Brain microvascular endothelial cell (primary cell): Measurements from ENCODE around the gene MTR.

ENCODE experiments used
- DNase-seq: peaks from one replicate; pipeline ENCODE4 v3.0.0-alpha.2; 2020
- H3K27ac ChIP-seq: fragments of 250-450 bp; sonication (Bioruptor Pico); 2 replicates; pipeline ENCODE4 v1.5.1; 2020; ENCODE audit warnings: mild to moderate bottlenecking, moderate library complexity
- H3K27me3 ChIP-seq: fragments of 250-450 bp; sonication (Bioruptor Pico); replicated peaks from 2 replicates; pipeline ENCODE4 v1.5.1; 2020; ENCODE audit warnings: mild to moderate bottlenecking
- H3K36me3 ChIP-seq: fragments of 250-450 bp; sonication (Bioruptor Pico); replicated peaks from 2 replicates; pipeline ENCODE4 v1.5.1; 2020; ENCODE audit warnings: mild to moderate bottlenecking
- H3K4me3 ChIP-seq: 2 replicates; pipeline ENCODE4 v1.5.1; 2011; ENCODE audit warnings: low read depth, mild to moderate bottlenecking, control low read depth, low read length, moderate library complexity
- in situ Hi-C: cut with HindIII; loops from 2 replicates; pipeline ENCODE4 v1.10.0; 2017; ENCODE audit warnings: low sequenced_read_pairs, low pct_ligation_motif_present
- TF ChIP-seq, protein P1 (sequence below): IDR thresholded peaks from 2 replicates; pipeline ENCODE4 v1.5.1; 2011; ENCODE audit warnings: low read depth, mild to moderate bottlenecking, moderate library complexity, low read length, control low read depth, inconsistent platforms; ENCODE audit errors: missing control alignments

MTR gene

DNA sequence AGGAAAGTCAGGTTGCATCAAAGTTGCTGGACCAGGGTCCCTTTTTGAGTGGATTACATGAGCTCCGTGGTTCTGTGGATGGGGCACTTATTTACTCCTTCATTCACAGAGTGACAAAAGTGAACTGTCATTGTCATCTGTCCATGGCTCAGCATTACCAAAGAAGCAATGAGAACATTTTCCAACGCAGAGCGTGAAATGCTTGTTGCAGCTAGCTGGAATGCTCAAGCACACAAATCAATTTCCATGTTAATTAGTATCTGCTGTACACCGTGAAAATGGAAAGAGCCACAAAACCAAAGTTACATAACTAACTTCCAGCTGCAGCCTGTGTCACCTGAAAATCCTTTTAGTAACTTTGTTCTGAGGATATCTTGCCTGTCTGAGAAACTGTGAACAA, 130.3 kb downstream of the MTR start:
- H3K27me3 ChIP-seq = no peaks in the 10 kb centered on the region
- H3K27ac ChIP-seq = no peak overlapping the region
- TF ChIP-seq, protein P1, sequence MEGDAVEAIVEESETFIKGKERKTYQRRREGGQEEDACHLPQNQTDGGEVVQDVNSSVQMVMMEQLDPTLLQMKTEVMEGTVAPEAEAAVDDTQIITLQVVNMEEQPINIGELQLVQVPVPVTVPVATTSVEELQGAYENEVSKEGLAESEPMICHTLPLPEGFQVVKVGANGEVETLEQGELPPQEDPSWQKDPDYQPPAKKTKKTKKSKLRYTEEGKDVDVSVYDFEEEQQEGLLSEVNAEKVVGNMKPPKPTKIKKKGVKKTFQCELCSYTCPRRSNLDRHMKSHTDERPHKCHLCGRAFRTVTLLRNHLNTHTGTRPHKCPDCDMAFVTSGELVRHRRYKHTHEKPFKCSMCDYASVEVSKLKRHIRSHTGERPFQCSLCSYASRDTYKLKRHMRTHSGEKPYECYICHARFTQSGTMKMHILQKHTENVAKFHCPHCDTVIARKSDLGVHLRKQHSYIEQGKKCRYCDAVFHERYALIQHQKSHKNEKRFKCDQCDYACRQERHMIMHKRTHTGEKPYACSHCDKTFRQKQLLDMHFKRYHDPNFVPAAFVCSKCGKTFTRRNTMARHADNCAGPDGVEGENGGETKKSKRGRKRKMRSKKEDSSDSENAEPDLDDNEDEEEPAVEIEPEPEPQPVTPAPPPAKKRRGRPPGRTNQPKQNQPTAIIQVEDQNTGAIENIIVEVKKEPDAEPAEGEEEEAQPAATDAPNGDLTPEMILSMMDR = no peak
- no peak for DNase-seq
- in situ Hi-C loops = no loop called here
- H3K36me3 ChIP-seq = no peaks in the 10 kb centered on the region
- H3K4me3 ChIP-seq = no peak overlapping the region

DNA sequence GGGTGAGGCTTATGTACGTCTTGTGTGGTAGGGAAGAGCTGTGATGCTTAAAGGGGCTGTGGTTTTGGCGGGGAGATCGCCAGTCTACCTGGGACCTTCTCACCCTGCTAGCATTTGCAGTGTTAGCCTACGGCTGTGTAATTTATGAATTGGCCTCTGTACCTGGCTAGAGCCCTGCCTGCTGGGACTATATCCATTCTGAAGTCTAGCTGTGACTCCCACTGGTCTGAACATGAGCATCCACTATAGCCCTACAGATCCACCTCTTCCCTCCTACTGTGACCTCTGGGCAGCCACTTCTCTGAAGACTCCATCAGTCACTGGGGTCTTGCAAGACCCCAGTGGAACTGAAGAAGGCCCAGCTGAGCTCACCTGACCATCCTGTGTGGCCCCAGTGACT, 135.4 kb downstream of the MTR start:
- no peak for DNase-seq
- in situ Hi-C loops = no loop called here
- no peaks in the 10 kb centered on the region for H3K36me3 ChIP-seq
- no peaks in the 10 kb centered on the region for H3K27me3 ChIP-seq
- no peak overlapping the region for H3K4me3 ChIP-seq
- no peak overlapping the region for H3K27ac ChIP-seq
- TF ChIP-seq, protein P1 = no peak

DNA sequence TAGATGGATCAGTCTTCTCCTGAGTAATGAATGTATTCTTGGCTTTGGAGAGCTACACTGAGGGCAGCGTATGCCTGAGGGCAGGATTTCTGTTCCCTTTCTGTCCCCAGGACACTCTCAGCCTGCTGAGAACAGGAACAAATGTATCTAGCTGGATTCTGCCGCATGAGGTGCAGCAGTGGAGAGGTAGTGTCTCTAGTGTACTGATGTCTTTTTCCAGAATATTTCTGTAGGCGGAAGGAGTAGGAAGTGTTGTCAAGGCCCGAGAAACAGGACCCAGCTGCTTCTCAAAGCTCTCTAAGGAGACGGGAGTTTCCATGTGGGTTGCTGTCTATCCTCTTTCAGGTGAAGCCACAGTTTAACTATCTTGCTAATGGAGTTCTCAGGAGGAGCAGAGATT, 143.7 kb downstream of the MTR start:
- H3K27ac ChIP-seq = no peak overlapping the region
- no peaks in the 10 kb centered on the region for H3K27me3 ChIP-seq
- in situ Hi-C loops = no loop called here
- H3K36me3 ChIP-seq = no peaks in the 10 kb centered on the region
- H3K4me3 ChIP-seq = no peak overlapping the region
- TF ChIP-seq, protein P1 = no peak
- DNase-seq = no peak

DNA sequence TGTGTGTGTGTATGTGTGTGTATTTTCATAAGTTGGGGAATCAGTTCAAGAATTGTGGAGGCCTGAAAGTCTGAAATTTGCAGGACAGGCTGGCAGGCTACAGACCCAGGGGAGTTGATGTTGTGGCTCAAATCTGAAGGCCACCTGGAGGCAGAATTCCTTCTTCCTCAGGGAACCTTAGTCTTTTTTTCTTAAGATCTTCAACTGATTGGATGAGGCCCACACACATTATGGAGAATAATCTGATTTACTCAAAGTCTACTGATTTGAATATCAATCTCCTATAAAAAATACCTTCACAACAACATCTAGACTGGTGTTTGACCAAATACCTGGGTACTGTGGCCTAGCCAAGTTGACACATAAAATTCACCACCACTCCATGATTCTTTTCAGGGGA, 147.3 kb downstream of the MTR start:
- no peaks in the 10 kb centered on the region for H3K27me3 ChIP-seq
- in situ Hi-C loops = no loop called here
- H3K4me3 ChIP-seq = no peak overlapping the region
- TF ChIP-seq, protein P1 = no peak
- no peak overlapping the region for H3K27ac ChIP-seq
- no peak for DNase-seq
- H3K36me3 ChIP-seq = no peaks in the 10 kb centered on the region

DNA sequence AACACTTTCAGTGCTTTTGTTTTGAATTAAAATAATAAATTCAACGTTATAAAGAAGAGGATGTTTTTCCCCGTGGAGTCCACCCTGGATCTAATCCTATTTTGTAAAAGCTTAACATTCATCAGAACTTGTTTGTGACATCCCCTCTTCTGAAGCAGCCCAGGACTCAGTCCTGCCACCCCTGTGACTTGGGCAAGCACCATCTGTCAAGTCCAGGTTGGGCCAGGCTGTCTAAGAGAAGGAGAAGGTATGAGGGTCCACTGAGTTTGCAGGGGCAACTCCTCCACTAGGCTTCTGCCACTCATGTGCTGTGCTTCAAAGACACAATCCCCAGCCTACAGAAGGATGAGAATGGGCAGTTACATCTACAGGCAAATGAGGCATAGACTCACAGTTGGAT, 149.5 kb downstream of the MTR start:
- TF ChIP-seq, protein P1 = no peak
- Histone ChIP-seq H3K4me3 (no peak overlapping the region), H3K27ac (no peak overlapping the region), H3K36me3 (no peaks in the 10 kb centered on the region), H3K27me3 (no peaks in the 10 kb centered on the region)
- in situ Hi-C loops = no loop called here
- DNase-seq = no peak

DNA sequence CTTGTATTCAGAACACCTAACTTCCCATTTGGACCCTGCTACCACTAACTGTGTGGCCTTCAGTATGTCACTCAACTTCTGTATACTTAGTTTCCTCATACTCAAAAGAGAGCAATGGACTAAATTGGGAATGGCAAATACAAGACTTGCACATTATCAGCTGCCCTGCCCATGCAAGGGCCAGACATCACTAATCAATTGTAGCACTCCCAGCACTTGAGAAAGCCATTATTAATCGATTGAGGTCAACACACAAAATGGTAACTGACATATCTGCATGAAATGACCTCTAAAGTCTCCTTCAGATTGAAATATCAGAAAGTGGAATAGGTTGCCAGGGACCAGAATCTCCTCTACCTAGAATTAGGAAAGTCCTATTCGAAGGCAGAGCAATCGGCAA, 149.9 kb downstream of the MTR start:
- DNase-seq = no peak
- H3K27ac ChIP-seq = no peak overlapping the region
- H3K27me3 ChIP-seq = no peaks in the 10 kb centered on the region
- H3K36me3 ChIP-seq = no peaks in the 10 kb centered on the region
- in situ Hi-C loops = no loop called here
- H3K4me3 ChIP-seq = no peak overlapping the region
- TF ChIP-seq, protein P1 = no peak
